ENCODE results near the gene RRP8. TPM values are rescaled to one million over a fixed set of nuclear protein-coding genes. Genes with fewer than 3 reads are reported as not detected.

RRP8 gene
- total and polyA plus RNA-seq, 10 of the 15 experiments (the other 5 are each of a cell fraction or from before 2014, with no cell fraction given): 4.7 to 51.2 (median 23.9) TPM

- no peak for TF ChIP-seq ZBTB4 (CRISPR knock-in tag; IDR thresholded peaks at IDR 0.05)
- no peak for TF ChIP-seq YBX1 (IDR thresholded peaks at IDR 0.05)
- TF ChIP-seq JUND (IDR thresholded peaks at IDR 0.05; ENCODE audit: low read depth, low read length): no peak
- no peak for TF ChIP-seq BCLAF1 (IDR thresholded peaks at IDR 0.05)
- TF ChIP-seq KLF5 (IDR thresholded peaks at IDR 0.05; ENCODE audit: partially characterized antibody): no peak
- no peak for TF ChIP-seq SMAD5 (IDR thresholded peaks at IDR 0.05; ENCODE audit: low read depth)
- TF ChIP-seq REST (IDR thresholded peaks at IDR 0.05; ENCODE audit: low read depth, low read length): no peak
- TF ChIP-seq MXI1 (IDR thresholded peaks at IDR 0.05; ENCODE audit: low read depth, low read length): no peak; the same call in 1 of the 2 replicates
- TF ChIP-seq ZNF384 (IDR thresholded peaks at IDR 0.05; ENCODE audit: borderline replicate concordance, low read depth, low read length): no peak
- 0 out of 2 replicates have a peak, but pooled peaks have one; percentile 21 for TF ChIP-seq TCF12 (IDR thresholded peaks at IDR 0.05; ENCODE audit: low read depth, low read length)
- TF ChIP-seq HDAC6 (IDR thresholded peaks at IDR 0.05; ENCODE audit: unreplicated experiment): no peak
- TF ChIP-seq STAT3 (IDR thresholded peaks at IDR 0.05; ENCODE audit: low read depth, low read length): no peak
- no peak for TF ChIP-seq KDM1A (IDR thresholded peaks at IDR 0.05; ENCODE audit: borderline replicate concordance)
- TF ChIP-seq NRF1 (conservative IDR thresholded peaks at IDR 0.05; ENCODE audit: low read depth, low read length): no peak
- no peak for TF ChIP-seq ZBTB11 (CRISPR knock-in tag; IDR thresholded peaks at IDR 0.05)
- TF ChIP-seq SUZ12 (IDR thresholded peaks at IDR 0.05; ENCODE audit: unreplicated experiment): no peak
- no peak for TF ChIP-seq MTA3 (IDR thresholded peaks at IDR 0.05; ENCODE audit: borderline replicate concordance, low read length)
Observed at GRCh38 chr11:6606471-6607189, 3.2 kb upstream of the RRP8 start (continued).

Measured in GM12878 (cell line).